Stimulated activated CD8-positive, alpha-beta memory T cell treated with anti-CD3 and anti-CD28 coated beads, Interleukin-4, amount 100 ng/mL, for 48 hours (primary cell): ENCODE measurements around the gene ZKSCAN5.
"Not testable (repeated sequence)": the region's sequence is repeated elsewhere in the genome, so short reads cannot be mapped to it uniquely, and the experiment has no call there.

ENCODE experiments used
- DNase-seq: peaks from one replicate; pipeline ENCODE4 v3.0.0-alpha.2; 2020

Gene ZKSCAN5

DNA sequence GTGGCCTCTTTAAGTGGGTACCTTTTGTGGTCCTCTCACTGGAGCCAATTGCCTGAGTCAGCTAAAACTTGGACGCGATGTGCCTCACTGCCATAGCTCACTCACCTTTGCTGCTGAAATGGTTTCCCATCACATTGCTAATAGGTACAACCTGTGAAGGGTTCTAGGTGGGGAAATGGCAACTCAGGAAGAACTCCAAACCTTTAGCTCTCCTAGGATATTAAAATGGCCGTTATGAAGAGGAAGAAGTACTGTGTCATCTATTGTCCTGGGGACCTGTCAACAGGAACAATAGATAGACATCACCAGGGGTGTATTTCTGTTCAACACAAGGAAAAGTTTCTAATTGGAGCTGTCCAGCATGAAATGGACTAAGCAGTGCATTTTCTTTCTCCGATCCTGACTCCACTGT lies 52.7 kb downstream of the ZKSCAN5 start:
- no peak for DNase-seq

DNA sequence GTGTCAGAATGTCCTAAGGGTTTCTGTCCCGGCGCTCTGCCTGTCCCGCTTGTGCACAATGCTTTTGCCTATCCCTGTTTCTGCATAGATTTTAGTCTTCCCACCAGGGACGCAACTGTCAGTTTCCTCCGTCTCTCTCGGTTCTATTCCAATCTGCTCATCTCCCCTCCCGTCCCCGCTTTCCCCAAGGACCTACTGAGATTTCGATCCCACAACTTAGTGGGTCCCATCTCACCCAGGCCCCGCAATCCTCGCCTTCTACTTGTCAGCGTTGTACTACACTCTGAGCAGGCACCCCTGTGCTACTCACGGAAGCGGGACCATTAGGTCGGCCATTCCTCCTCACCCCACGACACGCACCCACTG lies 53.5 kb downstream of the ZKSCAN5 start:
- DNase-seq: no peak

DNA sequence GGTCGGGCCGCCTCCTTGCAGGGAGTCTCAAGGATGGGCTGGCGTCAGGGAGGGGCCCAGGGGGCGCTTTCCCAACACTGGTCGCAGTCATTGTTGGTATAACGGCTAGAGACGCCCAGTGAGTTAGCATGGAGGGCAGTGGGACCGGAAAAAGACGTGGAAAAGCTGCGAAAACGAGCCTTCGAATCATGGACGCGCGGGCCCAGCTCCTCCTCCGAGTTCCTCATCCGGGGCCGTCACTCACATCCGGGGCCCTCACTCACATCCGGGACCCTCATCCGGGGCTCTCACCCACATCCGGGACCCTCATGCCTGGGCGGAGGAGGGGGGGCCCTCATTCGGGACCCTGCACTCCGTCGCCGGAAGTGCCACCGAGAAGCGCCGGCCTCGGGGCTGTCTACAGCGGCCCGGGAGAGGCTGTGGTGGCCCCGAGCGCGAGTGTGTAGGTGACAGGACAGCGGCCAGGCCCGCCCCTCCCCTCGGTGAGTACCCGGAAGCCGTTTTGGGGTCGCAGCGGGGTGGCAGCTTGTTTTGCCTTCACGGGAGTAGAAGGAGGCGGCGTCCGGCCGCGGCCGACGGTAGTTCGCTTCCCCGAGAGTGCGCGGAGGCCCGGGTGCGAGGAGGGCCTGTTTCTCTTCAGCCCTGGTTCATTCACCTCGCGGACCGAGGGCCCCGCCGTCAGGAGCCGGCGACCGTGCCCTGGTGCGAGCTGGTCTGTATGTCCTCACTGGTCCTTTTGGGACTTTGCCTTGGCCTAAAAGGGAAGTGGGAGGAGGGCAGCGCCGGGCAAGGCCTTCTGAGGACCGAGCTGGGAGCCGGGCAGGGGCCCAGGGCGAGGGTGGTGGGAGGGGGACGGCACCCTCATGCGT lies 54.1 kb downstream of the ZKSCAN5 start, which contains the start of gene ZNF655:
TSS of gene ZNF655 (plus strand) at position 337 of the 869 bp plus-strand sequence. CDS start 1,918 bp downstream, outside the sequence.
- DNase-seq: peak; percentile 93

DNA sequence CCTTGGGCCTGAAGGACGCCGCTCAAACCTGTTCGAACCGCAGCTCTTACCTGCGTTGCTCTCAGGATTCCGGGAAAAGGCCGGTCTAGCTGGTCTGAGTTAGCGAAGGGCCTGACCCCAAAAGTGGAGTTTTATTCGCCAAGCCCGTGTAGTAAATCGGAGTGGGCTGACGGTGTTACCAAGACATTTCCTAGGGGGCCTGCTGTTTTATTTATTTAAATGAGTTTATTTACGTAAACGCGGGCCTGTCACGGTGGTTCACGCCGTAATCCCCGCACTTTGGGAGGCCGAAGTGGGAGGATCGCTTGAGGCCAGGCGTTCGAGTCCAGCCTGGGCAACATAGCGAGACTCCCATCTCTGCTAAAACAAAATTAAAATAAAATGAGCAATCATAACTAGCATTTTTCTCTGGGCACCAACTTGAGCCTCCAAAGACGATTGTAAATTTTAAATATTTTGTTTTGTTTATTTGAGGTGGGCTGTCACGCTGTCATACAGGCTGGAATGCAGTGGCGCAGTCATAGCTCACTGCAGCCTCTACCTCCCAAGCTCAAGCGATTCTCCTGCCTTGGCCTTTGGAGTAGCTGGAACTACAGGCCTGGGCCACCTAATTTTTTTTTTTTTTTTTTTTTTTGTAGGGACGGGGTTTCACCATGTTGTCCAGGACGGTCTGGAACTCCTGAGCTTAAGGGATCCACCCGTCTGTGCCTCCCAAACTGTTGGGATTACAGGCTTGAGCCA lies 54.9 kb downstream of the ZKSCAN5 start:
- no peak for DNase-seq

DNA sequence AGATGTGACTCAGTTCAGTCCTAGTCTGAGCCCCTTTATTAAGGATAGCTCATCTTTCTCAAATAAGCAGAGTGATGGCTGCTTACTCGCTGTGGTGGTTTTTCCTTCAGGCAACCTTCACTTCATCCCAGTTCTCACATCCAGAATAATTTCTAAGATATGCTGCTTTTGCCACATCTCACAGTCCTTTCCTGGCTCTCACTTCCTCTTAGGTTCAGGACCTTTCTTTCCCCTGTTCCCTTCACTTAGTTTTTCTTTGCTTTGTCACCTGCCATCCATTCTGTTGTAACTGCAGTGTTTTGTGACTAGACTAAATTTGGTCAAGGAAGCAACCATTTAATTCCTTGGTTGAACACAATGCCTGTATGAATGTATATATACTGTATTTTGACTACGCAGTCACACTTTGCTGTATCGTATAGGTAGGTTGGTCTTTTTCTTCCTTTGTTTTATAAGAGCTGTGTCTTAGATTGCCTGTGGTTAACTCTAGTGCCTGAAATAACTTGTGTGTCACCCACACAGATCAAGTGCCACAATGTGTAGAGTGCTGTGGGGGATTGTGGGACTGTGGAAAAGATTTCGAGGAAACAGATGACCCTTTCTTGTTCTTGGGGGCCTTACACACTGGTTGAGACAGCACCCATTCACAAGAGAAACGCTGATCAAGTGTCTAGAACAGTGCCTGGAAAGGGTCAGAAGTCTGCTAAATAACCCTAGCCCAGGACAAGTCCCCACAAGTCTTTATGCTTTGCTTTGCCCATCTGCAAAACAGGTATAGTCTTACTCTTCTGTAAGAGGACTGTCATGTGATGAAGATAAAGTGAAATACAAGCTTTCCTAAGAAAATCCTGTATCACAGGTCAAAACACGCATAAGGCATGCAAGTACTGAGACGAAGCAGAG lies 56.6 kb downstream of the ZKSCAN5 start:
- no peak for DNase-seq

DNA sequence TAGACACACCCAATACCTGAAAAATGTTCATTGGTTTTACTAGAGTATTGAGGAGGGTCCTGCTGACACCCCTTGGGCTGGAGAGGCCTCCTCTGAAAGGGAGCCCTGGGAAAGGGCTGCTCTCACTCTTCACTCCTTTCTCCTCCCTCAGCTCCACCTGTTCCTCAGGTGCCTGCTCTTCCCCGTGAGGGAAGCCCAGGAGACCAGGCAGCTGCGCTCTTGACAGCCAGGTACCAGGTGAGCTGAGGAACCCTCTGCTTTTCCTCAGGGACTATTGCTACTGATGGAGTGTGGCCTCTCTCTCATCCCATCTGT lies 57.2 kb downstream of the ZKSCAN5 start:
- DNase-seq: no peak

DNA sequence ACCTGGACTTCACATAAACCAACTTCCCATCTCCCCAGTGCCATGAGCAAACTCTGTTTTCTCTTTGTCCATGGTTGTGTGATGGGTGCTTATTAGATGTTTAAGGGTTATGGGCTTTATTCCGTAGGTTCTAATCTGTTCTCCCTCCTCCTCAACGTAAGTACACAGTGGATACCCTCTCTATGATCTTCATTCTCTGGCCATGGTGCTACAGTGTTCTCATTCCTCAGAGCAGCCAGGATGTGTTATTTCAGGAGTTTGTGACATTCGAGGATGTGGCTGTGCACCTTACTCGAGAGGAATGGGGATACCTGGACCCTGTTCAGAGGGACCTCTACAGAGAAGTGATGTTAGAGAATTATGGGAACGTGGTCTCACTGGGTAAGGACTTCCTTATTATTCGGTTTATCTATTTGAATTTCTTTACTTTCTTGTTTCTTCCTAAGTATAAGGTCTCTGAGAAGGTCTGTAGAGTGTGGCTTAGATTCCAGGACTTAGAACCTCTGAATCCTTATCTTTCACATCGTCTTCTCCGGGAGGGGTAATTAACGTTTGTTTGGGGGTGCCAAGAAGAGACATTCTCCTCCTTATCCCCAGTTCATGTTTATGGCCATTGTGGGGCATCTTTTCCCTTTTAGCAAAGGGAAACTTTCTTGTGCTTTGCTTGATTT lies 57.8 kb downstream of the ZKSCAN5 start:
- DNase-seq: no peak

DNA sequence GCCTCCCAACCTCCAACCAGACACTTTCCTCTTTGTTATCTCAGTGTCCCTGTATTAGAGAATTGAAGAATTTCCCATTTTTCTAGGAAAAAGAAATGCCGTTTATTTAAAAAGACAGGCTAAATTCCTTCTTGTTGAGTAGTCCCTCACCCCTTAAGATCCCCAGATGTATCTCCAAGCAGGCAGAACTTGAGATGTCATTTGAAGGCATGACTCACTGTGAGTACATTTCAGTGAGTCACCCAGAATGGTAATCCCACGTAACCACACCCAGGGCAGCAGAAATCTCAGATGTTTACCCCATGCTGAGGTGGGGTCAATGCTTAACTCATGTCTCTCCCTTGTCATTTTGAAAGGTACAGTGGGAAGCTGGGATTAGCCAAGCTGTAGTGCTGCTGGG lies 58.4 kb downstream of the ZKSCAN5 start:
- peak; percentile 64 for DNase-seq

DNA sequence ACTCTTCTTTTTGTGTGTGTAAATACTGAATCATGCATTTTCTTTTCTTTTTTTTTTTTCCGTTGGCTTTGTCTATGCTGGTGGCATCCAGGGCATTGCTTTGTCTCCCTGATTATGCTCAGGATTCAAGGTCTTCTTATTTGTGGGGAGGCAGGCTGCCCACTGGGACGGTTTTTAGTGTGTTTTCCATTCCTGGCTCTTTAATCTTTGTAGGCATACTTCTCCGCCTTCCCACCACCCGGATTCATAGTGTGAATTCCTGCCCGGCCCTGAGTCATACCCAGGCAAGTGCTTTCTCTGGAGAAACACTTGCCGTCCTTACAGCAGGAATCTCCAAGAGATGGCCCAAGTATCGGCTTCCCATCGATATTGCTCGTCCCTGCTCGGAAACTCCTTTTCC lies 59.2 kb downstream of the ZKSCAN5 start:
- DNase-seq: no peak

DNA sequence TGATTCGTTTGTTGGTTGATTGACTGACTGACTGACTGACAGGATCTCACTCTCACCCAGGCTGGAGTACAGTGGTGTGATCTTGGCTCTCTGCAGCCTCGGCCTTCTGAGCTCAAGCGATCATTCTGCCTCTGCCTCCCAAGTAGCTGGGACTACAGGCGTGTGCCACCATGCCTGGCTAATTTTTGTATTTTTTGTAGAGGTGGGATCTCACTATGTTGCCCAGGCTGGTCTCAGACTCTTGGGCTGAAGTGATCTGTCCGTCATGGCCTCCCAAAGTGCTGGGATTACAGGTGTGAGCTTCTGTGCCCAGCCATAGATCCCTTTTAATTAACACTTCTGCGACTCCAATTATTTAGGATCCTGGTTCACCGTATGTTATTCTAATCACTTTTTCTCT lies 64.3 kb downstream of the ZKSCAN5 start:
- not testable (repeated sequence) for DNase-seq

DNA sequence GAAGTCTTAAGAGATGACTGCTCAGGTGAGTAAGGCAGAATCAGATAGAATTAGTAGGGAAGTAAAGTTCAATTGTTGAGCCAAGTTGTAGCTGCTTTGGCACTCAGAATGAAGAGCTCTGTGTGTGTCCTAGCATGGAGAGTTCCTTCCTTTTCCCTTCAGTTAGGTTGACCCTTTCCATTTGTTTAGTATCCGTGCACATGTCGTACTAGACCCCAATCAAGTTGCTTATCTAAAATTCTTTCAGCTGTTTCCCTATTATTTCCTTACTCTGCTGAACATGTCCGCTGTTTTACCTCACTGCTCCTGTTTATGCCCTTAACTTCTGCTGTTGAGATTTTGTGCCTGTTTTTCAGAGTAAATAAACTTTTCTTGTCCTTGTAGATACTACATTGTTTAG lies 67.3 kb downstream of the ZKSCAN5 start:
- no peak for DNase-seq

DNA sequence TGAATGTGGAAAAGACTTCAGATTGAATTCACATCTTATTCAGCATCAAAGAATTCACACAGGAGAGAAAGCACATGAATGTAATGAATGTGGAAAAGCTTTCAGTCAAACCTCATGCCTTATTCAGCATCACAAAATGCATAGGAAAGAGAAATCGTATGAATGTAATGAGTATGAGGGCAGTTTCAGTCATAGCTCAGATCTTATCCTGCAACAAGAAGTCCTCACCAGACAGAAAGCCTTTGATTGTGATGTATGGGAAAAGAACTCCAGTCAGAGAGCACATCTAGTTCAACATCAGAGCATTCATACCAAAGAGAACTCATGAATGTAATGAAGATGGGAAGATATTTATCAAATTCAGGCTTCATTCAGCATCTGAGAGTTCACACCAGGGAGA lies 68.8 kb downstream of the ZKSCAN5 start:
- no peak for DNase-seq

DNA sequence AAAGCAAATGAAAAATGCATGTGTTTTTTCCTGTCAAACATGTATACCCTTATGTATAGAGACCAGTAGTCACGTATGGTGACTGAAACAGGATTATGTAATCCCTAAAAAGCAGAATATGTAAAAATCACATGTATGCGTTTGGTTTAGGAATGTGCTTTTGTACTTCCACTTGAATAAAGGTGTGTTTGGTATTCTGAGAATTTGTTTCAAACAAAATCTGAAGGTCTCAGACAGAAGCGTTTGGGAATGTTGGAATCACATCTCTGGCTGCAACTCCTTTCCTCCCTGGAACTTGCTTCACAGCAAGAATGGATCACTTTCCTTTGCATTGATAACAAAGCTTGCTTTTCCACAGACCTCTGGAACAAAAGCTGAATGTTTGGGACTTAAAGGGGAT lies 71.8 kb downstream of the ZKSCAN5 start:
- DNase-seq: no peak

DNA sequence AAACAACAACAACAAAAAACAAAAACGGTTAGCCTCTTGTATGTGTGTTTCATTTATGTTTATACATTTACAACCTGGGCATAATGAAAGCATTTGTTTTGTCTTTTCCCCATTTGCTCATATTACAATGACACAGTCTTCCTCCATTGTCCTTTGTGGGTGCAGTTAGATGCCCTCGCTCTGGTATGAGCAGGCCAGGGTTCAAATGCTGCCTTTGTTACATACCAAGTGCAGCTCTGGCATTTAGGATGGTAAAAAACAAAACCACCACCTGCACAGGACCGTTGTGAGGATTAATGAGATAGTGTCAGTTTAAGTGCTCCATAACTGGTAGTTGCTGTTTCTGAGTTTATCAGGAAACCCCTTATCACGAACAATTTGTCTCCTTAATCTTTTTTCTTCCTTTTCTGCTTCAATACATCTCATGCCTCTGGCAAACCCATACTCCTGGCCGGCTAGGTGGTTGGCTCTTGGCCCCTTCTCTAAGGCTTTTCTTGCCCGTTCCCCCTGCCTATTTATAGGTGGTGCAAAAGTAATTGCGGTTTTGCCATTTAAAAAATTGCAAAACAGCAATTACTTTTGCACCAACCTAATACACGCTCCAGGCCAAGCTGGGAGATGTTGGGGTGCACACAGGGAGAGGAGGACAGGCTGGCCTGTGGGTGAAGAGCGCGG lies 75.0 kb downstream of the ZKSCAN5 start:
- no peak for DNase-seq

DNA sequence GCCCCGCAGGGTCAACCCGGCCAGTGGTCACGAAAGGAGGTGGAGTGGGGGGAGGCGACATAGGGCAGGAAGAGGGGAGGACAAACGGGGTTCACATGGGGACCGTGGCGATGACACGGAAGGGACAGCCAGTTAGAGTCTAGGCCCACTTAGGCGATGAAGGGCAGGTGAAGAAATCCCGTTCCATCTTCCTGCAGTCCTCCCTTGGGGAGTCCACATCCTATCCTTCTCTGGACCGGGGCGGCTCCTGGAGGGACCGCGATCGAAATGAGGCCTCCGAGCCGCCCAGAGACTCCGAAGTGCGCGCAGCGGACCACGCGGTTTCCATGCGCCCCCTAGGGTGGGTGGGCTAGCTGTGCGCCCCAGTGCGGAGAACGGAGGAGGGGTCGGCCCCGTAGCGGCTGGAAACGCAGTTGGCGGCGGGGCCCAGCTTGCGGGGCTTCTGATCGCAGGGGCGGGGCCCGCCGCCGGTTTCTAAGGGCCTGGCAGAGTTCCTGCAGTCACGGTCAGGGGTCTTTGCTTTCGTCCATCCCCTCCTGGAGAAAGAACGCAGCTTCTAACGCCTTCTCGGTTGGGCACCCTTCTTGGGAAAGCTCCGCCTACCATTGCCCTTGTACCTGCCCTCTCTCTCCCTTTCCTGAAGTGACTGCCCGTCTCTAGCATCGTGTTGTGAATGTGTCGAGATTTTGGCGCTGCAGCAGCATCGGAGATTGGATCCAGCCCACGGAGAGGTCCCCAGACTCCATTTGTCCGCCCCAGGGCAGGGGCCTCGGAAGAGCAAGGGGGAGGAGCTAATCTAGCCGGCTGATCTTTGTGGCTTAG lies 75.7 kb downstream of the ZKSCAN5 start:
- DNase-seq: peak; percentile 72

DNA sequence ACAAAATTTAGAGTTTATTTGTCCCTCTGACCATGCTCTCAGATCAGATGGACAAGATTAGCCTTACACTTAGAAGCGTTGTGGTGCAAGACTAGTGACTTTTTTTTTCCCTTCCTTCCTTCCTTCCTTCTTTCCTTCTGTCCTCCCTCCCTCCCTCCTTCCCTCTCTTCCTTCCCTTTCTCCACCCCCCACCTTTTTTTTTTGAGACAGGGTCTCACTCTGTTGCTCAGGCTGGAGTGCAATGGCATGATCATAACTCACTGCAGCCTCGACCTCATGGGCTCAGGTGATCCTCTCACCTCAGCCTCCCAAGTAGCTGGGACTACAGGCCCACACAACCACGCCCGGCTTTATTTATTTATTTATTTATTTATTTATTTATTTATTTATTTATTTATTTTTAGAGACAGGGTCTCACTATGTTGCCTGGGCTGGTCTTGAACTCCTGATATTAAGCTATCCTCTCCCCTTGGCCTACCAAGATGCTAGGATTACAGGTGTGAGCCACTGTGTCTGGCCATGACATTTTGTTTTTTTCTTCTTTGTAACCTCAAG lies 76.4 kb downstream of the ZKSCAN5 start:
- DNase-seq: not testable (repeated sequence)
